KBM-7 (cell line): ENCODE results near the gene KIF17.
"Not testable (repeated sequence)": the region's sequence is repeated elsewhere in the genome, so short reads cannot be mapped to it uniquely, and the experiment has no call there.

Experiments used
- DNase-seq: peaks from one replicate; pipeline ENCODE4 v3.0.0-alpha.2; 2015
- in situ Hi-C: fragments of 300-500 bp; cut with MboI; formaldehyde crosslinking; loops from 2 replicates; pipeline ENCODE4 v1.14.3; 2020; ENCODE audit warnings: low sequenced_read_pairs, low pct_unique_long_range_greater_than_20kb, mixed read lengths

KIF17 gene

DNA sequence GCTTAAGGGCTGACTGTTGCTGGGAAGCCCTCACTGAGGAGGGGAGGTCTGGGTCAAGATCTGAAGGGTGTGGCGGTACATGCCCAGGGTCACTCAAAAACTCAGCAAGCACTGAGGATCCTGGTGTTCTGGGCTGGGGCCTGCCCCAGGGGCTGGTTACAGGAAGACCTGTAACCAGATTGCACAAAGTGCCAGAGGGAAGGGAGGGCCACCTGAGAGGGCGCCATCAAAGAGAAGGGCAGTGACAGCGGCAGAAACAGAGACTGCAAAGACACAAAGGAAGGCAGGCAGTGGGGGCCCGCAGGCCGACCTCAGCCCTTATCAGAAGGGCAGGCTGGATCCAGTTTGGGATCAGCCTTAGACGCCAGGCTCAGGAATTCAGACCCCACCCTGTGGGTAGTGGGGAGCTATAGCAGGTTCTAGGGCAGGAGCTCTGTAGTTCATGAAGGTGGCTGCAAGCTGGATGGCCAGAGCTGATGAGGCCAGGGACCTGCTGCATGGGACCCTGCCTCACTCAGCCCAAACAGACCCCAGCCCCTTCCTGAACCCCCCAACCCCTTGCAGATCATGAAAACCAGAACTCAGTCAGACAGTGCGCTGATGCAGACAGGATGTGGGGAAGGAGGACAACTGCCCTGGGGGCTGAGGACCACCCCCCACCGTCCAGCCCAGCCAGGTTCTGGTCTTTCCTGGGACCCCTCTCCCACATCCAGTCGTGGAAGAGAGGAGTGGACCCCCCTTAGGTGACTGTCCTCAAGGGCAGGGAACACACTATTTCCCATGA, 10.8 kb upstream of the KIF17 start:
- in situ Hi-C loops = no loop called here
- DNase-seq = no peak

DNA sequence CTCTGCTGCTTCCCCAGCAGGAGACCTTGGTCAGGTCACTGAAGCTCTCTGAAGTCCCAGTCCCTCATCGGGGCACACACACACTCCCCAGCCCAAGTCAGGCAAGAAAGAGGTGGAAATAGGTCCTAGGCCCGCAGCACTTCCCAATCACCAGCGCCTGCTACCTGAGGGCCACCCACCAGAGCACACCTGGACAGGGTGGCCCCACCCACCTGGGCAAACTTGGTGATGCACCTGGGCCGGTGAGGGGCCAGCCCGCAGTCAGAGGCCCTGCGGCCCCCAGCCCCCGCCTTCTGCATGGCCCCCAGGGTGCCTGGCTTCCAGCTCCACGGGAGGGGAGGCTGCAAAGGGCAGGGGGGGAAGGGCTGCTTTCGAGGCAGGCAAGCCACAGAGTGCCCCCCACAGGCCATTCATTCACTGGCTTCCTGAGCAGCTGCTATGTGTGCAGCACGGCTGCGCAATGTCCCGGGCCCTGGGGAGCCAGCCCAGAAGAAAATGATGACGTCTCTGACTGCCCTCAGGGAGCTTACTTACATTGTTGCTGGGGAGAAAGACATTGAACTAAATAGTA, 10.0 kb upstream of the KIF17 start:
- DNase-seq = peak; percentile 52
- in situ Hi-C loops = no loop called here

DNA sequence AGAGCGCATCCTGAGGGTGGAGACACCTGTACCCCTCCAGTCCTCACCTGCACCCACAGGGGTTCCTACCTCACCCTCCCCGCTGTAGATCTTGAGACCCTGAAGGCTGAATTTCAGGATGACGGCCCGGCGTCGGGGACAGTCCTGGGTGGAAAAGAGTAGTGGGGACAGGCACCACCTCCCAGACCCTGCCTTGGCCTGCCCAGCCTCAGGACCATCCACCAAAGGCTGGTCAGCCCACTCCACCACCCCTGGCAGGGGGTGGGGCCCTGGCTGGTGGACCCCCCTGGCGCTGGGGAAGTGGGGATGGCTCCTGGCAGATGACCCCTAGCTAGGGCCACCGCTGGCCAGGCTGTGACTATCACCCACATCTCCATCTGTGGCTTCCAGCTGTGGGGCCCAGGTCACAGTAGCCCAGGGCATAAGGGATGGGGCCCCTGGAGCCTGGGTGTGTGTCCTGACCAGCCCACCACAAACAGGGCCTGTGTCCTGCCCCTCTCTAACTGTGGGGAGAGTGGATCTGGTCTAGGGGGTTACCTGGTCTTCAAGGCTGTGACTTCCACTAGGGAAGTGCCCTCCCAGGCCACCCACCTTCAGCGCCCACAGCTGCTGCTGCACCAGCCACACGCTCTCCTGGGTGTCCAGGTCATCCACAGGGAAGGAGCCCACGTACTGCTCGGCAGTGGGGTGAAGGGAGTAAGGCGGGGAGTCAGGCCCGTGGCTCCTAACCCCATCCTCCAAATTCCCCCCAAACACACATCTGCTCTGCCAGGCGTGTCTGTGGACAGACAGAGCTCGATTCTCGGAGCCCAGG, 9.3 kb upstream of the KIF17 start:
- in situ Hi-C loops = no loop called here

DNA sequence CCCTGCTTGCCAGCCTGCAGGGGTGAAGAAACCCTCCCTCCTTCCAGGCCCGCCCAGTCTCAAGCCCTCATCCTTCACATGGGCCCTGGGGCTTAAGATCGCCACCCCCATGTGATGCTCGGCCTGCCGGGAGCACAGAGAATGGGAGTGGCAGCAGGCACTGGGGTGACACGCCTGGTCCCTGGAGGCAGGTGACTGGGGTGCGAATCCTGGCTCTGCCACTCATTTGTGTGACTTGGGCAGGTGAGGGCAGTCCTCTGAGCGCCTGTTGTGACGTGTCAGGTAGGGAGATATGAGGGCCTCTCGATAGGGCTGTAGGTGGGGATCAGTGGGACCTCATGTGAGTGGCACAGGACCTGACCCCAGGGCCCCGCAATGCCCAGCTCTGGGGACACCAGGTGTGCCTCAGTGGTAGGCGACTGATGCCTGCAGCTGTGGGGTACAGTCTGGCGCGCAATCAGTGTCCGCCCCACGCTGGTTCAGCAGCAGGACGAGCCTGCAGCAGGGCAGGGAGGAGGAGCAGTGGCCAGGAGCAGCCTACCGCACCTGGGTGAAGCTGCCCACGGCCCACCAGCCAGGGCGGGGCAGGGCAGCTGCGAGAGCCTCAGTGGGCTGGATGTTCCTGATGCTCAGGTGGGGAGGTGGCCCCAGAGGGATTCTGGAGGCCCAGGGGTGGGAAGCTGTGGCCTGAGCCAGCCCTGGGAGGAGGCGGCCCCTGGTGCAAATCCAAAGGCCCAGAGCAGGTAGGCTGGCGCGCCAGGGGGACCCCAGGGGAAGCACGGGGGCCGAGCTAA, 8.5 kb upstream of the KIF17 start:
- in situ Hi-C loops = no loop called here

More for the DNA sequence above, 9.3 kb upstream of the KIF17 start:
- DNase-seq = no peak

DNA sequence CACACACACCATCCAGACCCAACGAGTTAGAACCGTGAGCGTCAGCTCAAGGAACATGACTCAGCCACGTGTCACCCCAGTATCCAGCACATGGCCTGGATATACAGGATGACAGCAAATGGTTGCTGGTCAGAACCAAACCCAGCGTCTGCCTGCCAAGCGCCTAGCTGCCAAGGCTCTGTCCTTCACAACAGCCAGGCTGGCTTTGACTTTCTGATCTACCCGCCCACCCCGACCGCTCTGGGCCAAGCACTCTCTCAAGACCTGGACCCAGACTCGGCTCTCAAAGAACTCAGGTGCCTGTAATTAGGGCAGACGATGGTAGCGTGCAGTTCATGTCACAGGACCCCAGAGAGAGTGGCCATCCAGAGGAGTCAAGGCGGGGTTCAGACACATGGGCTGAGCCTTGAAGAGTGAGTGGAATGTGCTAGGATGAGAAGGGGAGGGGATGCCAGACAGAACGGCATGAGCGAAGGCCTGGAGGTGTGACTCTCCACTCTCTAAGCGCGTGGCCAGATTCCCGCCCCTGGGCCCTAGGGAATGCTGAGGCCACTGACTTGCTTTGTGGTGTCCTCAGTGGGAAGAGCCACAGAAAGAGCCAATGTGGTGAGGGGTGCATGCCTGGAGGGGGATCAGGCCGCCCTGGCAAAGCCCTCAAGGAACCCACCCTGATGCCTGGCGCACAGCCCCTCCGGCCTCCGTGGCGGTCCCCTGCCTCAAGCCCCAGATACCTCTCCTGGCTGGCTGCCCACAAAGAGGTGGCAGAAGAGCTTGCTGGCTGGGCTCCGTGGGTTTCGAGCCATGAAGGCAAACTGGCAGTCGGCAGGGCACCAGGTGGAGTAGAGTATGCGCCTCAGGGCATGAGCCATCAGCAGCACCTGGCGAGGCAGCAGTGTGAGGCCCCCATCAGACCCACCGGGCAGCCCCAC, 7.6 kb upstream of the KIF17 start:
- in situ Hi-C loops = no loop called here
- no peak for DNase-seq

More for the DNA sequence above, 8.5 kb upstream of the KIF17 start:
- DNase-seq = no peak

DNA sequence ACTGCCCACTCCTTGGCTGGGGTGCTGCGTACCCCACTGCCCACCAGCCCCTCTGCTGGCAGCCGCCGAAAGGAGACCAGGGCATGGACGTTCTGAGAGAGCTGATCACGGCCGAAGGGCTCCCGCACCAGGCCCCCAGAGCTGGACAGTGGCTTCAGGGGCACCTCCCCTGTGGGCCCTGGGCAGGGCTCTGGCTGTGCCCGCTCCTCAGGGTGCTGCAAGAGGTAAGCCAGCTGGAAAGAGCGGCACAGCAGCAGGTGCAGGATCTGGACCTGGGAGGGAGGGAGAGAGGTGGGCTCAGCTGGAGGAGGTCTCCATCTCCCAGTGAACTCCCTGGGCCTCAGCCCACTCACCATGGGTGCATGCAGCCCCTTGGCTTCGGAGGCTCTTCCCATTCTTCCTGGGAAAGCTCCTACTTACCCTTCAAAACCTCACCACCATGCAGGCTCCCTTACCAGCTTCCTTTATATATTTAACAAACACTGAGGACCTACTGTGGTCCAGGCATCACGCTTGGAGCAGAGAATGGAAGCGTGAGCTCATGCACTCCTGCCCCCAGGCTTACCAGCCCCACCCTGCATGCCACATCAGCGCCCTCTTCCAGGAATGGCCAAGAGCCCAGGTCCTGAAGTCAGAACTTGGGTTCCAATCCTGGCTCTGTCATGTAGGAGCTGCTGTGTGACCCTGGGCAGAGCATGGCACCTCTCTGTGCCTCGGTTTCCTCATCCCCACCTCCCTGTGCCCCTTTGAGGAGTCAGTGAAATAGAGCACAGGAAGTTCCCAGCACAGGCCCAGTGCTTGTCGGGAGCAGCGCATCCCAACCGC, 6.8 kb upstream of the KIF17 start:
- in situ Hi-C loops = loop anchor here (25.0 kb wide), 1 partner anchor 463 kb away; the partner anchor contains the start of gene EIF4G3
- no peak for DNase-seq

DNA sequence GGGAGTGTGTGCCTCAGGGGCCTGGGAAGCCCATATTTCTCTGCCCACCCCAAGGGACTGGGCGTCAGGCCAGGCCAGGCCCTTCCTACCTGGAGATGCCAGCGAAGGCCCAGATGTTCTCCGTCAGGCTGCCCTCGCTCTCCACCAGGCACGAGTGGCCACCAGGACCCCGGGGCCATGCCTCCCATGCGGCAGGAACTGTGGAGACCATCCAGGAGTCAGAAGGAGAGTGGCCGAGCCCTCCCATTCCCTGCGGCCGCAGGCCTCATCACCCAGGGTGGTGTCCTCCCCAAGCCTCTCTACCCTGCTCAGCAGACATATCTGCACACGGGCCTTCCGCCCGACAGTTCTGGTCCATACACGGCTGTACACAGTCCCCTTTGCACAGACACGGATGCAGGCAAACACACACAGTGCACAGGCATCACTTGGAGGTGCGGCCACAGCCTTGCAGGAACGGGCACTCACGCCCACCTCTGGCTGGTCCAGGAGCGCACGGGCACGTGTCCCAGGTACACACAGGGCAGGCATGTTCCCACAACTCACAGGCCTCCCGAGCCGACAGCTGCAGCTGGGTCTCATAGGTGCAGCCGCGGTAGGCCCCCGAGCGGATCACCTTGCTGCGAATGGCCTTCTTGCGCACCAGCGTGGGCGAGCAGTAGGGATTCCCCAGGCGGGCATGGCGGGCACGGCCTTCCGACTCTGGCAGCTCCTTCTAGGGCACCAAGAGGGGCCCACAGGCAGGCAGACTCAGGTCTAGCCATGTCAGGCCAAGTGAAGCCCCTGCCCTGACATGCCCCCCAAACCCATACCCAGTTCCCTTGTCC, 5.9 kb upstream of the KIF17 start:
- in situ Hi-C loops = loop anchor here (25.0 kb wide), 1 partner anchor 464 kb away; the partner anchor contains the start of gene EIF4G3
- no peak for DNase-seq

DNA sequence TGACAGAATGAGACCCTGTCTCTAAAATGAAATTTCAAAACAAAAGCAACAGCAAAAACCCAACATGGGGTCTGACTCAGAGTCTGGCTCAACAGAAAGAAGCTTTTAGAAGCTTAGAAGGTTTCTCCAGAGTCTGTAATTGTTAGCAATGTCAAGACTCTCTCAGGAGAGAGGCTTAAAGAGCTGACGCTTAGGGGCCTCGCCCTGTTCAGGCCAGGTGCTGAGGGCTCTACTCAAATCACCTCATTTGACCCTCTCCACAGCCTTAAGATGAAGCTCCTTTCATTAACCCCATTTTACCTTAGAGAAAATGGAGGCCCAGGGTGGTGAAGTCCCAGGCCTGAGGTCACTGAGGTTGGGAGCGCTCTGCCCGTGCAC, 5.3 kb upstream of the KIF17 start:
- DNase-seq = no peak
- in situ Hi-C loops = loop anchor here (25.0 kb wide), 1 partner anchor 464 kb away; the partner anchor contains the start of gene EIF4G3

DNA sequence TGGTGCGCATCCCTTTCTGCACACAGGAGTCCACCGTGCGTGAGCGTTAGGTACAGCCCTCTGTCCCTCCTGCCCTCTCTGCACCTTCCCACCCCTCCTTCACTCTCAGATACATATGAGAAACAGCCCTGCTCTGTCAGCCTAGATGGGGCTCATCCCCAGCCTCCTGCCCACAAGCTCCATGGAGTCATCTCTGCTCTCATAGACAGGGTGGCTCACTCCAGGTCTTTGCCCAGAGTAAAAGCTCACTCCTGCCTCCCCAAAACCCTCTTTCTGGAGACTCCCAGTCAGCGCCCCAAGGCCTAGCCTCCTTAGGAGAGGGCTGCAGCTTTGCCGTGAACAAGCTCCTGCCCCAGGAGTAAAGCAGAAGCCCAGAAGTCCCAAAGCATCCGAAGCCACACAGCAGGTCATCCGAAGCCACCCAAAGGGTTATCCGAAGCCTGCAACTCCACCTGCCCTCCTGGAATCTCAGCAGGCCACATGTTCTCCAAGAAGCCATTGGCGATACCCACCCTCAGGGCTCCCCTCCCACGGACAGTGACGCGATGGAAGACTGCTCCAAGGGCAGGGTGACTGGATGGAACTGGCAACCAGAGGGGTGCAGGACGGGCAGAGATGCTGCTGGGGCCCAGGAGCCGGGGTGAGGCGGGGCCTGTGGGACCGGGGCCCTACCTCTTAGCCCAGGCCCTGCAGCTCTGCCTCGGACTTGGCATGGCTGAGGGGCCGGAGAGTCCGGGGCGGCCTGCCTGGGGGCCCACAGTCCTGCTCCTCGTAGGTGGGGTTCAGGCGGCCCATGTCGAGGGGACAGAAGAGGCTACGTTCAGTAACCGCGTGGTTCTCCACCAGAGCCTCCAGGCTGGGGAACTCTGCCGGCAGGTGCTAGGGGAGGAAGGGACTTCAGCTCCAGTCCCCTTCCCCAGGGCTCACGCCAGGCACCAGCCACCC, 3.6 kb upstream of the KIF17 start:
- DNase-seq = no peak
- in situ Hi-C loops = loop anchor here (25.0 kb wide), 1 partner anchor 466 kb away; the partner anchor contains the start of gene EIF4G3

DNA sequence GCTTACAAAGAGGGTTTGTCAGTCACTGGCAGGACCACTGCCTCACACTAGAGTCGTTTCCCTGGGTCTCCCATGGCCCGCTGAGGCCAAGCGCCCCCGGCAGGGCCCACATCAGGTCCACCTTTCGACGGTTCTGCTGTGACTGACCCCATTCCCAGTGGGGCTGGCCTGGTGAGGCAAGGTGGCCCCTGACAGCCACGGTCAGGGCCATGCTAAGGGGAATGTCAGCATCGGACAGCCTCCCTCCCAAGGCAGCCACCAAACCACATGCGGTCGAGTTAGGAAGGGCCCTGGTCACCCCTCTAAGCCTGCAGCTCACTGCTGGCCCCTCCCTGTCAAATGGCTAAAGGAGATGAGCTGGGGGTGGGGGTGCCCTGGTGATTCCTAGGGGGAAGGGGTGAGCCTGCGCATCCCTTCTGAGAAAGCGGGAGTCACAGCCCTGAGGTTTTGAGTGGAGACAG, 2.9 kb upstream of the KIF17 start:
- in situ Hi-C loops = loop anchor here (25.0 kb wide), 1 partner anchor 467 kb away; the partner anchor contains the start of gene EIF4G3
- no peak for DNase-seq

DNA sequence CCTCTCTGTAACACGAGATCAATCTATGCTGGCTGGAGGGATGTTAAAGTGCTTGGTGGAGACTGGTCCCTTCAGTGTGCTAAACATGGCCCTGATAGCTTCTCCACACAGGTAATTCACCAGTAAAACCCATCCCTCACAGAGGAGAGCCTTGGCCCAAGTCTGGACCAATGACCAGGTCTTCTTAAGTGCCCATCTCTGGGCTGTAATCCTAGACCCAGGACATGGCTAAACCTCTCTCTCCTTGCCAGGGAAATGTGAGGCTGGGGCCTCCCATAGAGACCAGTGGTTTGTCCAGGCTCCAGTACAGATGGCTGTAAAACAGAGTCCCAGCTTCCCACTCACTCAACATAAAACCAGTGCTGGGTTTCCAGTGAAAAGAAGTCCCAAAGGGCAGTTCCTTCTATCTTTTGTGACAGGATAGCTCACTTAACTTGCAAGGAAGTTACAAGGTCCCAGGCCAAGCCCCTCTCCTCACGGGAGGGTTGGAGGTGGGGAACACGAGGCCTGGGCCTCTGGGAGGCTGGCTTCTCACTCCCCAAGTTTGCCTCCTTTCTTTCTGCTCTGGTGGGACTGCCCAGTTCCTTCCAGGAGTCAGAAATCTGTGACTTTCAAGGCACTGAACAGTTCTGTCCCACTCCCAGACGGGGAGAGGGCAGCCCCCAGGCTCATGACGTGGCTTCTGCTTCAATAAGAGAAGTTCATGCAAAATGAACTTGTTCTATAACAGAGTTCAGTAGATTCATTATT, 2.2 kb upstream of the KIF17 start:
- in situ Hi-C loops = loop anchor here (25.0 kb wide), 1 partner anchor 467 kb away; the partner anchor contains the start of gene EIF4G3
- DNase-seq = no peak

DNA sequence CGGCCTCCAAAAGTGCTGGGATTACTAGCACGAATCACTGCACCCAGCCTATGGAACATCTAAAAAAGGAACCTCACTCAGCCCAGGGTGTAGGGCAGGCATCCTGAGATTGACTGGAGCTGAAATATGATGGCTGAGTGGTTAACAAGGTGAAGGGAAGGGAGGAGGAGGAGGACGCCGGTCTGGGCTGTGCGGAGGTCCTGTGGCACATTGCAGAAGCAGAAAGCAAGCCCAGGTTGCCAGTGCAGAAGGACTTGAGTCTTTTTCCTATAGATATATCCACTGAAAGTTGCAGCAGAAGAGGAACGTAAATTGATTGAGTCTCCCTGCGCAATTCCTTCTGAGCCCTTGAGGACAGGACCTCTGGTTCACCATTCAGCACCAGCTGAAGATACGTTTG, 1.5 kb upstream of the KIF17 start:
- in situ Hi-C loops = loop anchor here (25.0 kb wide), 1 partner anchor 468 kb away; the partner anchor contains the start of gene EIF4G3
- no peak for DNase-seq

DNA sequence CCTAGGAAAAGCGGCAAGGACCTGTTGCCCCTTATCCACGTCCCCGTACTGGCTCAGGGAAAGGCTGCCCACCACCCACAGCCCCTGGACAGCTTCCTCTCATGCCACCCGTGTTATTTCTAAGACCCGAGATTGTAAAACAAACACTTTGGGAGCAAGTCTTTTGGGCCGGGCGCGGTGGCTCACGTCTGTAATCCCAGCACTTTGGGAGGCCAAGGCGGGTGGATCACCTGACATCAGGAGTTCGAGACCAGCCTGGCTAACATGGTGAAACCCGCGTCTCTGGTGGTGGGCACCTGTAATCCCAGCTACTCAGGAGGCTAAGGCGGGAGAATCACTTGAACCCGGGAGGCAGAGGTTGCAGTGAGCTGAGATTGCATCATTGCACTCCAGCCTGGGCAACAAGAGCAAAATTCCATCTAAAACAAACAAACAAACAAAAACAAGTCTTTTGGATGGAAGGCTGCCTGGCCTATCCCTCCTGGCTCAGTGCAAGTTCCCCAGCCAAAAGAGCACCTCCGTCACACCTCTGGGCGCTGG, 606 bp upstream of the KIF17 start:
- DNase-seq = not testable (repeated sequence)
- in situ Hi-C loops = loop anchor here (25.0 kb wide), 1 partner anchor 469 kb away; the partner anchor contains the start of gene EIF4G3

DNA sequence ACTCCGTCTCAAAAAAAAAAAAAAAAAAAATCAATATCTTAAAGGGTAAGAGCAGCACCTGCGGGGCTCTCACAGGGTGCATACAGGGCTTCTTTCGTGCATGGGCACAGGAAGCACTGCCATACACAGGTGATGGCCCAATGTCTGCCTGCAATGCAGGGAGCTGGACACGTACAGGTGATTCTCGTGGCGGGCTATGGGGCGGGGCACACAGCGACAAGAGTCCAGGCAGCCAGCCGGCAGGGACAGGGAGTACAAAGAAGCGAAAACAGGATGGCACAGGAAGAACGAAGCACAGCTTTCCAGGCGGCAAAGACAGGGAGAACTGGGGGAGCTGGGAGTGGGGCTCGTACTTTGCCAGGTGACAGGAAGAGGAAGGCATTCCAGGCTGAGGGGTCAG, 1.6 kb downstream of the KIF17 start:
- in situ Hi-C loops = loop anchor here (25.0 kb wide), 1 partner anchor 471 kb away; the partner anchor contains the start of gene EIF4G3
- no peak for DNase-seq
